Activated T-cell treated with anti-CD3 and anti-CD28 coated beads, Interleukin-2, amount 50 U/mL, for 1 hour (primary cell): ENCODE data around the gene RFC4.
"Not testable (repeated sequence)": the region's sequence is repeated elsewhere in the genome, so short reads cannot be mapped to it uniquely, and the experiment has no call there.

Source experiments
- DNase-seq: peaks from one replicate; pipeline ENCODE4 v3.0.0-alpha.2; 2020

The RFC4 gene

DNA sequence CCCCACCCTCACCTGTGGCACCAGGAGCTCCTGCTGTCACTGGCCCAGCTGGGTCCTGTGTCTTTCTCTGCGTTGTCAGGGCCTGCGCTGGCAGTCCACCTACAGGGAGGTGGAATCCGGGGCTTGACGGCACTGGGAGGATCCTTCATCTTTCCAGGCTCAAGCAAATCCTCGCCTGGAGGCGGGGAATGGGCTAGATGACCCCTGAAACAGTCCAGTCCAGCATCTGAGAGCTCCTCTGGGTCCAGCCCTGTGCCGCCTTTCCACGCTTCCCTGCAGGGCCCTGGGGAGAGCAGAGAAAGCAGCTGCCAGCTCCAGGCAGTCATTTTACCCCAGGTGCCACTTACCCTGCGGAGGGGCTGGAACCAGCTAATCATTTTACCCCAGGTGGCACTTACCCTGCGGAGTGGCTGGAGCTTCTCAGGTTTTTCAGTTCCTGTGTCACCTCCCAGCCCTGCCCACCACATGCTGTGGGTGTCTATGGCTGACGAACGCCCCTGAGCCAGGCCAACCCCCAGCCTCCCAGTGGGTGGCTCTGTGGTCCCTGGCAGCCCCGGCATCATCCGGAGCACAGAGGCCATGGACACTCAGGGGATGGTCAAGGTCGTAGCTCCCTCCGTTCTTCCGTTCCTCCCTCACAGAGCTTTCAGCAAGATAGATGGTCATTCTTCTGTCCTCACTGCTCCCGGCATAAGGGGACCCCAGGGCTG, 18.3 kb upstream of the RFC4 start:
- no peak for DNase-seq

DNA sequence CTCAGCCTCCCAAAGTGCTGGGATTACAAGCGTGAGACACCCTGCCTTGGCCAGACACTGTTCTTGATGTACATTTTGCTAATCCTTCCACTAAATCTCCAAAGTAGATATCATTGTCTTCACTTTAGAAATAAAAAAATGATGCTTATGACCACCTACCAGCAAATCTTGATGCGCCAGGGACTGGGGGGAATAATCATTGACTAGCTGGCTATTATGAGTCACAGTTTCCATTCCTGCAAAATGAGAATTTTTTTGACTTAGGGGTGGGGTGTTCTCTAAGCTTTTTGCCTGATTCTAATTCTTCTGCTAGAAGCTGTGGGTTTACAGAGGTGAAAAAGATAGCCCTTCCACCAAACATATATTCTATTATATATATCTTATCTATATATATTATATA, 17.1 kb upstream of the RFC4 start:
- DNase-seq, result no peak

- not testable (repeated sequence) for DNase-seq
Observed at GRCh38 chr3:186822388-186822759, 16.1 kb upstream of the RFC4 start.

GRCh38 chr3:186821429-186822387, 15.4 kb upstream of the RFC4 start:
- no peak for DNase-seq

GRCh38 chr3:186818956-186819355, 12.7 kb upstream of the RFC4 start:
- no peak for DNase-seq

GRCh38 chr3:186818516-186818915, 12.2 kb upstream of the RFC4 start:
- no peak for DNase-seq

GRCh38 chr3:186815435-186815834, 9.2 kb upstream of the RFC4 start:
- DNase-seq, result no peak

- DNase-seq, result no peak
Observed at GRCh38 chr3:186814100-186814499, 7.8 kb upstream of the RFC4 start.

- not testable (repeated sequence) for DNase-seq
Observed at GRCh38 chr3:186811313-186811712, 5.0 kb upstream of the RFC4 start.

DNA sequence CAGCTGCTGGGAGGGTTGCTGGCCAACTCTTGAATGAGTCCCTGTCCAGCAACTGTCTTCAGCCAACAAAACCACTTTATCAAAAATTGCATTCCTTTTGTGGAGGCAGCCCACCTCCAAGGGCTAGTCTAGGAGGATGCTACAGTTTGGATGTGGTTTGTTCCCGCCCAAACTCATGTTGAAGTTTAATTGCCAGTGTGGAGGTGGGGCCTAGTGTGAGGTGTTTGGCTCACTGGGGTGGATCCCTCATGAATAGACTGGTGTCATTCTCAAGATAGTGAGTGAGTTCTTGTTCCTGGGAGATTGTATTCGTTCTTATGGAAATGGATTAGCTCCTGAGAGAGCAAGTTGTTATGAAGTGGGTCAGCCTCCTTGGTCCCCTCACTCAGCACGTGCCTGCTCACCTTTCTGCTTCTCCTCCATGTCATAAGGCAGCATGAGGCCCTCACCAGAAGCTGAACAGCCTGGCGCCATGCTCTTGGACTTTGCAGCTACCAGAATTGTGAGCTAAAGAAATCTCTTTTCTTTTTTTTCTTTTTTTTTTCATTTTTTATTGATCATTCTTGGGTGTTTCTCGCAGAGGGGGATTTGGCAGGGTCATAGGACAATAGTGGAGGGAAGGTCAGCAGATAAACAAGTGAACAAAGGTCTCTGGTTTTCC, 4.2 kb upstream of the RFC4 start:
- no peak for DNase-seq

DNA sequence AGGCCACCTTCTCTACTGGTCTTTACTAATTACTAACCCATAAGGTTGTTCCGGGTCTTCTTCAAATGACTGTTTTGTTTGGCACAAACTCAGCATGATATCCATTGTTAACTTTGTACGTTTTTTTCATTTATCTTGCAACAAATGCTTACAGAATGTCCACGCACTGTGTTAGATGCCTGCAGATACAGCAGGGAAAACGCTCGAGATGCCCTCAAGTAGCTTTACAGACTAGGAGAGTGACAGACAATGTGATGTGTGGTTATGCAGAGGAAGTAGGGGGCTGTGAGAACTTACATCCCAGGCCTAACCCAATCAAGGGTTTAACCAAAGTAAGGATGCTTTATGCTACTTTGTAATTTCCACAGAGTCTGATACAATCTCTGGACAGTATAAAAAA, 949 bp upstream of the RFC4 start:
- no peak for DNase-seq

- DNase-seq, result not testable (repeated sequence)
Observed at GRCh38 chr3:186803447-186803846, 2.8 kb downstream of the RFC4 start.

- DNase-seq, result no peak
Observed at GRCh38 chr3:186802701-186803100, 3.6 kb downstream of the RFC4 start.

GRCh38 chr3:186800285-186800684, 6.0 kb downstream of the RFC4 start:
- DNase-seq, result no peak

DNA sequence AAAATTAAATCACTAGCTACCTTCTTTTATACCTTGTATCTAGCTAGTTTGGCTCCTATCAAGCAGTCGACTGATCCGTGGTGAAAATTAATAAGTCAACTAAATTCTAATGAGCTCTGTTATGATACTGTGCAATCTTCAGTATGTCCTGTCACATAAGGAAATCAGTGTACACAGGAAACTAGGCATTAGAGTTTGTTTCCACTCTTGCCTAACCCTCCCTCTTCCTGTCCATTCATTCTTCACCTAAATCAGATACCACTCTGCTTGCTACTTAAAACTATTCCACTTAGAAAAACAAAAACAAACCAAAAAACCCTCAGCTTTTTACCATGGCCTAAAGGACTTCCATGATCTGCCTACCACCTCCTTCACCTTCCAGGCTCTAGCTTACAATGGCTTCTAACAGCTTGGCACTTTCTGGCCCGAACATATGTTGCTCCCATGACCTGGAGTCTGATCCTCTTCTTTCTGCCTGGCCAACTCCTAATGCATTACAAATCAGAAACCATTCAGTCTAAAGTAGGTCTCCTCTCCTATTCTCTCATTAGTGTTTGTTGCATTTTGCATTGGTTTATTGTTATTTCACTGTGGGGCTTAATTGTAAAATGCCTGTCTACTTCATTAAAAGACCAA, 7.9 kb downstream of the RFC4 start:
- DNase-seq, result no peak

DNA sequence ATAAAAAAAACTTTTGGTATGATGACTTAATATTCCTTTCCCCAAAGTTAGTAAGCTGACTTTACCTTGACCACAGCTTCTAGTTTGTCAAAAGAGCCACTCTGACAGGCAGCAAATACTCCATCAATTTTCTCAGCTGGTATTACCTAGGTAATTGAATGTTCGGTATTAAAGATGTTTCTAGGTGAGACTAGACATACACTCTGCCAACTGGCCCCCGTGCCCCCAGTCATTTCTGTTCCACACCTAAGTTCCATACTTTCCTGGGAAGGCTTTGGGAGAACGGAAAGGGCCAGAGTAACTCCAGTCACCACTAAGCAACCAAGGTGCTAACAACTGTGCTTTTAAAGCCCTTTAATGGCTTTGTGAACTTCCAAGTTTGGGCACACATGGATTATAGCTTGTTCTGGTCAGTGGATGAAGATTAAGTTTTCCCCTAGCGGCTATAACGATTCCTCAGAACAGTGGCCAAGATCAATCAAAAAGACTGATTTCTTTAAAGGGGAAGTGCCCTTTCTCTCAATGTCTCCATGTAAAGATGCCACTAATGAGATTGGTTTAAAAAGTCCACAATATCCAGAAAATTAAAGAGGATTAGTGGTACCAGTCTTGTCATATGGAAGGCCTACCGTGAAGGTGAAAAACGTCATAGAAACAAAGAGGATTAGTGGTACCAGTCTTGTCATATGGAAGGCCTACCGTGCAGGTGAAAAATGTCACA, 15.9 kb downstream of the RFC4 start:
- DNase-seq, result no peak

- DNase-seq, result no peak
Observed at GRCh38 chr3:186789554-186790260, 16.6 kb downstream of the RFC4 start.

DNA sequence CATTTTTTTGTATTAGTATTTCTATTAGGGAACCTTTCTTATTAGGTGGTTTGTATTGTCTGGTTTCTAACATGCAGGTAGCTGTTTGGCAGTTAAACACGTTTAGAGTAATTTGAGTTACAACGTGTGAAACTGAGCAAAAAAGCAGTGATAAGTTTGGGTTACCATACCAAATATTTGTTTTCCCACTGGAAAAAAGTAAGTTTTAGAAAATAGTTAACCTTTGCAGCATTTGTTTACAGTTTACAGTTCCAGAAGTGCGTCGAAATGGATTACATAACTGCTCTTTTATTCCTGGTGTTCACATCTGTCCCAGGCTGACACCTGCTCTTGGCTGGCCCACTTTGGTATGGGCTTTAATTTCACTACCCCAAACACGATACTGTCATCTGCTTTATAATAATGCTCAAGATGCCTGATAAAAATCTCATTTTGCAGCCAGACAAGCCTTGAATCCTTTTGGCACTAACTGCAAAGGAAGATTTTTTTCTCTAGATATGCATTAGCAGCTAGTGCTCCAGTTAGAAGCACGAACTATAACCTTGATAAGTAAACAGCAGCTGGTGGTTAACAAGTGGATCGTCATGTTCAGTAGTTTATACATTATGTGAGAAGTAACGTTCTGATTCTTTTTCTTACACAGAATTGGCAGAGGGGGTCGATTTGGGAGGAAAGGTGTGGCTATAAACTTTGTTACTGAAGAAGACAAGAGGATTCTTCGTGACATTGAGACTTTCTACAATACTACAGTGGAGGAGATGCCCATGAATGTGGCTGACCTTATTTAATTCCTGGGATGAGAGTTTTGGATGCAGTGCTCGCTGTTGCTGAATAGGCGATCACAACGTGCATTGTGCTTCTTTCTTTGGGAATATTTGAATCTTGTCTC, 17.6 kb downstream of the RFC4 start:
- no peak for DNase-seq

GRCh38 chr3:186787642-186788481, 18.4 kb downstream of the RFC4 start:
- DNase-seq, result no peak

GRCh38 chr3:186786922-186787321, 19.4 kb downstream of the RFC4 start:
- DNase-seq, result no peak
